Measurements from ENCODE around the gene CDT1.
"Not testable (repeated sequence)": the region's sequence is repeated elsewhere in the genome, so short reads cannot be mapped to it uniquely, and the experiment has no call there.

CDT1 gene

DNA sequence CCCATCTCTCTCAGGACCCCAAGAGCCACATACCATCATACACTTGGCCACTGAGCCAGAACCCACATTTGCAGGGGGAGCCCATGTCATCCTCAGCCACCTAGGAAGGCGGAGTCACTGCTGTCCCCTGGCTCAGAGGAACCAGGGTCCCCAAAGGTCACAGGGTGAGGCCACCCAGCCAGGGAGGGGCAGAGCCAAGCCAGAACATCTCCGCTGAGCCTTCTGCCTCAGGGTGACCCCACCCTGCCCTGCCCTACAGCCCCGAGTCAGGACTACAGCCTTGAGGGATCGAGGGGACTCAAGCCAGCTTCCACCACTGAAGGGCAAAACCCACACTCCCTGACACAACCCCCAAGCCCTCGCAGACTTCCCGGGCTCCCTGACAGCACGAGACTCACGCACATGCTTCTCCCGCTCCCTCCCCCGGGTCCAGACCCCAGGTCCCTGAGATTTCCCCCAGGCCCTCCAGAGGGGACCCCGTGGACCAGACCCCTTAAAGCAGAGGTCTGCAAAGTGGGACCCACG, 36.0 kb upstream of the CDT1 start:
- CTCF ChIA-PET: interaction anchor here (0.9 to 25.7 kb wide), 2 partner anchors 13 to 23 kb away, joined by 3 to 544 read pairs; no protein-coding TSS in a partner anchor
- DNase-seq (ENCODE audit: low read depth, low spot score): no peak
- TF ChIP-seq, protein P1, sequence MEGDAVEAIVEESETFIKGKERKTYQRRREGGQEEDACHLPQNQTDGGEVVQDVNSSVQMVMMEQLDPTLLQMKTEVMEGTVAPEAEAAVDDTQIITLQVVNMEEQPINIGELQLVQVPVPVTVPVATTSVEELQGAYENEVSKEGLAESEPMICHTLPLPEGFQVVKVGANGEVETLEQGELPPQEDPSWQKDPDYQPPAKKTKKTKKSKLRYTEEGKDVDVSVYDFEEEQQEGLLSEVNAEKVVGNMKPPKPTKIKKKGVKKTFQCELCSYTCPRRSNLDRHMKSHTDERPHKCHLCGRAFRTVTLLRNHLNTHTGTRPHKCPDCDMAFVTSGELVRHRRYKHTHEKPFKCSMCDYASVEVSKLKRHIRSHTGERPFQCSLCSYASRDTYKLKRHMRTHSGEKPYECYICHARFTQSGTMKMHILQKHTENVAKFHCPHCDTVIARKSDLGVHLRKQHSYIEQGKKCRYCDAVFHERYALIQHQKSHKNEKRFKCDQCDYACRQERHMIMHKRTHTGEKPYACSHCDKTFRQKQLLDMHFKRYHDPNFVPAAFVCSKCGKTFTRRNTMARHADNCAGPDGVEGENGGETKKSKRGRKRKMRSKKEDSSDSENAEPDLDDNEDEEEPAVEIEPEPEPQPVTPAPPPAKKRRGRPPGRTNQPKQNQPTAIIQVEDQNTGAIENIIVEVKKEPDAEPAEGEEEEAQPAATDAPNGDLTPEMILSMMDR (IDR thresholded peaks at IDR 0.05; ENCODE audit: insufficient read depth, low read length, missing control alignments): no peak
- H3K4me3 ChIP-seq (ENCODE audit: low read depth, low read length): no peak overlapping the region
- POLR2A ChIA-PET: no interaction called here

DNA sequence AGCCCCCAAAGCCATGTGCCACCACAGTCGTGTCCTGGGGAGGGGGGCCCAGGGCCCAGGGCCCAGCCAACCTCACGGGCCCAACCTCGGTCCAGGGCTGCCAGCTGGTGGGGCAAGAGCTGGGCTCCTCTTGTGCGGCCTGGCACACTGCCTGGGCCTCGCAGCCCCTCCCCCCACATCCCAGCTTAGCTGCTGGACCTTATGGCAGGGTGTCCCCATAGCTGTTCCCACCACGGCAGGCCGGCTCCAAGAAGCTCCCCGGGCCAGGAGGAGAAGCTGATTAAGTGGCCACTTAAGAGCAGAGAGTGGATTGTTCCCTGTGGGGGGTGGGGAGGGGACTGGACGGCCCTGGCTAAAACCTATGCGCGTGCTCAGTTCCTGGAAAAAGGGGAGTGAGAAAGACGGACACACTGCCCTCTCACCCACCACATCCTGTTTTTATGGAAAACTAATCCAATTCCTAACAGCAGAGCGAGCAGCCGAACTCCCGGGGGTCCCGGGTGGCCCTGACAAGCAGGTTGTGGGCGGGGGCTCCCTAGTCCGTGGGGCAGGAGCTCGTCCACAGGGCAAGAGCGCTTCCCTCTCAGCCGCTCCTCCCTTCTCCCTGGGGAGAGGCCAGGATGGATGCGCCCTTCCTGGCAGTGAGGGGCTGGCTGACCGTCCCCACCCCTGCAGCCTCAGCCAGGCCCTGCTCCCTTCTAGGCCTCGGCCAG, 35.4 kb upstream of the CDT1 start:
- ChIA-PET POLR2A (interaction anchor here (0.6 kb wide), 1 partner anchor 12 kb away, joined by 3 read pairs; no protein-coding TSS in a partner anchor), CTCF (interaction anchor here (0.9 to 25.7 kb wide), 2 partner anchors 23 to 96 kb away, joined by 3 to 544 read pairs; no protein-coding TSS in a partner anchor)
- DNase-seq (ENCODE audit: low read depth, low spot score): no peak
- H3K4me3 ChIP-seq (ENCODE audit: low read depth, low read length): no peak overlapping the region
- TF ChIP-seq, protein P1 (IDR thresholded peaks at IDR 0.05; ENCODE audit: insufficient read depth, low read length, missing control alignments): no peak

DNA sequence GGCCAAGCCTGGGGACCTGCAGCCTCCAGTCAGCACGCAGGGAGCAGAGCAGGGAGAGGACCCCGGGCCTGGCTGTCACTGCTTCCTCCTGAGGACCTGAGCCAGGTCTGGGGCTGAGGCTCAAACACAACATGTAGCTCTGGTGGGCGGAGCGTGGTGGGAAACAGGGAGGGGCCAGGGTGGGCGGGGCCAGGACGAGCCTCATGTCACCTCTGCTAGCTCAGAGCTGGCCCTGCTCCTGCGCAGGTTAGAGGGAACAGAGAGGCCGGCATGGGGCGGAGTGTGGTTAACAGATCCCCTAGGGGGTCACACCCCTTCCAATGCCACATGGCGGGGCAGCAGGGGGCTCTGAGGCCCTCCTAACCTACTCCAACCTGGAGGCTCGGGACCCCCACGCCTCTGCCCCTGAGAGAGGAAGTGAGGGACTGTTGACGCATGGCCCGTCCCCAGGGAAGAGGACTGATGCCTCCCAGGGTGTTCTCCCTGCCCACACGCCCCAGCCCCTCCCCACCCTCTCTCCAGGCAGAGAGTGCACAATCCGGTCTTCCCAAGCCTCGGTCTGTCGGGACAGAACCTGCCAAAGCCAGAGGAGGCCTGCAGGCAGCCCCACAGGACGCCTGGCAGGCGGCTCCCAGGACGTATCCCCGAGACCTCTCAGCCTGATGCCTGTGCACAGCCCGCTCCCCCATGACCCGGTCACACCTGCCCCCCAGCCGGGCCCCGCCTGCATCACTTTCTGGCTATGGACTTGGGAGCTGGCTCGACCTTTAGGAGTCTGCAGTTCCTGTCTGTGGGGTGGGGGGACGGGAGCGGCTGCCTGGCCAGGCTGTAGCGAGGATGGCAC, 33.8 kb upstream of the CDT1 start:
- CTCF ChIA-PET: interaction anchor here (4.6 to 25.7 kb wide), 2 partner anchors 13 to 25 kb away, joined by 38 to 544 read pairs; partner anchors contain the start of gene PIEZO1

DNA sequence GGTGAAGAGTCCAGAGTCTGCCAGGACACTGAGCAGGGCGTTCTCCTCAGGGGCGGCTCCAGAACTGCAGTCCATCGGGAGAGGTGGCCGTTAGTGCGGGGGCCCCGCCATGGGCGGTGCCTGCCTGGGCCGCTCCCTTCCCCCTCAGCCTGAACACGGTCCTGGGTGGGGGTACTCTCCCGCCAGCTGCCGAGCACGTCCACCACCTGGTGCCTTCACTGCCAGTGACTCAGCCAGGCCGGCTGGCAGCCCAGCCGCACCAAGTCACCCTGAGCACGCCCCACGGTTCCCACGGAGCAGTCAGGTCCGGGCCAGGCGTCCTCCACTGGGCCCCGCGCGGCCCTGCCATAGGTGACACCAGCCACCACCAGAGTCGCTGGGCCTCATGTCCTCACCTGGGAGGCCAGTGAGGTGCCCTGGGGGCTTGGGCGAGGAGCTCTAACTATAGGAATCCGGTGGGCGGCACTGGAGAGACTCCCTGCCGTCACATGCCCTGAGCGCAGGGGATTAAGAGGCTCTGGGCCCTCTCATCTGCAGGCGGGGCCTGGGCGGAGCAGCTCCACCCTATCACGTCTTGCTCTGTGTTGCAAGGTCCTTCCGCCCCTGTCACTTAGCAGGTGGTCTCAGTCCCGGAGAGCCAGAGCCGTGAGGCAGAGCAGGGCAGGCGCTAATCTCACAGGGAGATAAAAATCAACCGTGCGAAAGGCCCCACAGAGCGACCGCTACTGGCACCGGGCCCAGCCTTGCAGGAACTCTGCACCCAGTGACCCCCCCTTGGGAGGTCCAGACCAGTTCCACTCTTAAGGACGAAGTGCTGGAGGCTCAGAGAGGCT, 32.9 kb upstream of the CDT1 start:
- POLR2A ChIA-PET: interaction anchor here (0.8 to 4.7 kb wide), 4 partner anchors 8 to 41 kb away, joined by 3 to 95 read pairs (median 6); partner anchors contain the start of genes APRT and PIEZO1
- no peak for DNase-seq (ENCODE audit: low read depth, low spot score)
- CTCF ChIA-PET: interaction anchor here (4.6 to 25.7 kb wide), 2 partner anchors 12 to 26 kb away, joined by 38 to 544 read pairs; partner anchors contain the start of gene PIEZO1
- H3K4me3 ChIP-seq (ENCODE audit: low read depth, low read length): peak overlapping the region; percentile 18; the same call in 1 of the 2 replicates
- TF ChIP-seq, protein P1 (IDR thresholded peaks at IDR 0.05; ENCODE audit: insufficient read depth, low read length, missing control alignments): no peak

More for the DNA sequence above, 33.8 kb upstream of the CDT1 start:
- TF ChIP-seq, protein P1 (IDR thresholded peaks at IDR 0.05; ENCODE audit: insufficient read depth, low read length, missing control alignments): no peak
- H3K4me3 ChIP-seq (ENCODE audit: low read depth, low read length): no peak overlapping the region
- DNase-seq (ENCODE audit: low read depth, low spot score): no peak
- POLR2A ChIA-PET: interaction anchor here (0.6 to 4.7 kb wide), 5 partner anchors 13 to 41 kb away, joined by 3 to 95 read pairs (median 3); partner anchors contain the start of genes APRT and PIEZO1

DNA sequence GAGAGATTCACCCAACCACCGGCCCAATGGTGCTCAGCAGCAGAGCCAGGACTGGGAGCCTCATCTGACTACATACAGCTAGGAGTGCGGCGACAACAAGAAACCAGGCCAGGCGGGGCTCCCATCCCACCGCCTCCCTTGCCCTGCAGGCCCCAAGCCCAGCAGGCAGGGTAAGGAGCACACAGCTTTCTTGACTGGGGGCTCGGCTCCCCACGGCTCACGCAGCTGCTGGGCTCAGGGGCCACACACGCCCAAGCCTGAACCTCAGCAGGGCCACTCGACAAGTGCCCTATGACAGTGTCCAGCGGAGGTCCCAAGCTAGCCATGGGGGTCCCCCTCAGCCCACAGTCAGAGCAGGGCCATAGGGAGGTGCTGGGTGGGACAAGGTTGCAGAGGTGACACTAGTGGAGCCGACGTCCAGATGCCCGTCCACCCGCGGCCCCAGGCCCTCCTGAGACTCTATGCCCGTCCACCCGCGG, 32.3 kb upstream of the CDT1 start:
- TF ChIP-seq, protein P1 (IDR thresholded peaks at IDR 0.05; ENCODE audit: insufficient read depth, low read length, missing control alignments): no peak
- no peak overlapping the region for H3K4me3 ChIP-seq (ENCODE audit: low read depth, low read length)
- CTCF ChIA-PET: interaction anchor here (4.6 to 25.7 kb wide), 2 partner anchors 12 to 27 kb away, joined by 38 to 544 read pairs; partner anchors contain the start of gene PIEZO1
- POLR2A ChIA-PET: interaction anchor here (0.8 to 4.7 kb wide), 4 partner anchors 8 to 40 kb away, joined by 3 to 95 read pairs (median 6); partner anchors contain the start of genes APRT and PIEZO1
- no peak for DNase-seq (ENCODE audit: low read depth, low spot score)

DNA sequence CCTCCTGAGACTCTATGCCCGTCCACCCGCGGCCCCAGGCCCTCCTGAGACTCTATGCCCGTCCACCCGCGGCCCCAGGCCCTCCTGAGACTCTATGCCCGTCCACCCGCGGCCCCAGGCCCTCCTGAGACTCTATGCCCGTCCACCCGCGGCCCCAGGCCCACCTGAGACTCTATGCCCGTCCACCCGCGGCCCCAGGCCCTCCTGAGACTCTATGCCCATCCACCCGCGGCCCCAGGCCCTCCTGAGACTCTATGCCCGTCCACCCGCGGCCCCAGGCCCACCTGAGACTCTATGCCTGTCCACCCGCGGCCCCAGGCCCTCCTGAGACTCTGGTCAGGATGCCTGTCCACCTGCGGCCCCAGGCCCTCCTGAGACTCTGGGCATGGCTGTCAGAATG, 31.8 kb upstream of the CDT1 start:
- not testable (repeated sequence) for DNase-seq (ENCODE audit: low read depth, low spot score); H3K4me3 ChIP-seq (ENCODE audit: low read depth, low read length)
- ChIA-PET CTCF (interaction anchor here (4.6 to 25.7 kb wide), 2 partner anchors 11 to 27 kb away, joined by 38 to 544 read pairs; partner anchors contain the start of gene PIEZO1), POLR2A (interaction anchor here (1.1 to 4.7 kb wide), 3 partner anchors 11 to 40 kb away, joined by 3 to 95 read pairs (median 8); partner anchors contain the start of genes APRT and PIEZO1)

Measured in AG04449 (cell line).